ENCODE results near the gene IL27RA. TPM values are rescaled to one million over a fixed set of nuclear protein-coding genes. Genes with fewer than 3 reads are reported as not detected.

The IL27RA gene
- polyA plus RNA-seq, 2 of the 4 experiments (the other 2 are of a cell fraction), result 3.0 to 4.5 TPM

- ChIA-PET POLR2A (no interaction called here), CTCF (interaction anchor here (1.7 to 8.8 kb wide), 3 partner anchors 9 to 182 kb away, joined by 3 to 93 read pairs (median 8); partner anchors contain the start of gene MISP3)
- Histone ChIP-seq H3K27ac (peak within 1 kb of the TSS in 1 of 2 experiments; percentile 49; a peak in 2 of 6 replicates), H3K9me3 (no peaks in the 10 kb centered on the region), H3K4me3 (no peak within 1 kb of the TSS), H3K4me1 (peaks cover 20% of the 10 kb centered on the region), H3K4me2 (peak within 1 kb of the TSS; percentile 21; the same call in 1 of the 3 replicates)
- ATAC-seq, result no peak; a peak in 1 of 6 replicates
- no peak for FAIRE-seq
- TF ChIP-seq BCL3 (IDR thresholded peaks at IDR 0.05) (no peak), JUN (IDR thresholded peaks at IDR 0.05) (no peak), SREBF2 (IDR thresholded peaks at IDR 0.05) (no peak), CHD2 (IDR thresholded peaks at IDR 0.05; ENCODE audit: low read length, partially characterized antibody) (no peak), NPAS2 (CRISPR knock-in tag; IDR thresholded peaks at IDR 0.05; ENCODE audit: borderline replicate concordance) (no peak), BHLHE40 (IDR thresholded peaks at IDR 0.05; ENCODE audit: low read depth, low read length) (no peak), EP300 (IDR thresholded peaks at IDR 0.05) (no peak), ZFP36 (IDR thresholded peaks at IDR 0.05; ENCODE audit: borderline replicate concordance, partially characterized antibody) (no peak), HEYL (CRISPR knock-in tag; IDR thresholded peaks at IDR 0.05) (no peak), HOXB5 (CRISPR knock-in tag; IDR thresholded peaks at IDR 0.05) (no peak), MAZ (IDR thresholded peaks at IDR 0.05; ENCODE audit: borderline replicate concordance, low read depth, low read length) (no peak), NR3C1 (IDR thresholded peaks at IDR 0.05) (no peak), KDM1A (IDR thresholded peaks at IDR 0.05; ENCODE audit: low read depth) (no peak)
- 87% methylated on average over 7 of the region's 19 CpGs for WGBS (ENCODE audit: missing lambda C conversion rate)
- DNase-seq (ENCODE audit: low read depth in 1 of 2, low spot score in 1 of 2), result no peak
Observed at GRCh38 chr19:14061751-14062557, 30.4 kb downstream of the IL27RA start, which contains the start of gene PALM3. TSS of gene PALM3 (minus strand) at chr19:14062076. CDS start at chr19:14061980, 96 bp downstream.

GRCh38 chr19:14062558-14062855 lies 30.9 kb downstream of the IL27RA start:
- ATAC-seq, result no peak
- Histone ChIP-seq H3K4me1 (peaks cover 20% of the 10 kb centered on the region), H3K9me3 (no peaks in the 10 kb centered on the region), H3K4me2 (no peak overlapping the region), H3K4me3 (no peak overlapping the region), H3K27ac (no peak overlapping the region)
- 81% methylated on average over 5 of the region's 5 CpGs for WGBS (ENCODE audit: missing lambda C conversion rate)
- no peak for FAIRE-seq
- TF ChIP-seq CTCF (IDR thresholded peaks at IDR 0.05) (no peak), CEBPB (IDR thresholded peaks at IDR 0.05) (no peak), RNF2 (IDR thresholded peaks at IDR 0.05; ENCODE audit: borderline replicate concordance, low read depth) (no peak), HMGXB4 (CRISPR knock-in tag; IDR thresholded peaks at IDR 0.05; ENCODE audit: borderline replicate concordance) (no peak), RFX5 (IDR thresholded peaks at IDR 0.05) (no peak), PBX3 (IDR thresholded peaks at IDR 0.05) (no peak), HOXB13 (CRISPR knock-in tag; IDR thresholded peaks at IDR 0.05; ENCODE audit: low read depth) (no peak), ZFP36 (IDR thresholded peaks at IDR 0.05; ENCODE audit: borderline replicate concordance, partially characterized antibody) (no peak), KDM5A (IDR thresholded peaks at IDR 0.05) (no peak), NR3C1 (IDR thresholded peaks at IDR 0.05) (no peak), POLR2AphosphoS2 (conservative IDR thresholded peaks at IDR 0.05; ENCODE audit: low read length) (no peak), BCL3 (IDR thresholded peaks at IDR 0.05) (no peak)
- no peak for DNase-seq (ENCODE audit: low read depth in 1 of 2, low spot score in 1 of 2)
- ChIA-PET POLR2A (no interaction called here), CTCF (interaction anchor here (1.7 to 8.8 kb wide), 3 partner anchors 9 to 182 kb away, joined by 3 to 93 read pairs (median 8); partner anchors contain the start of gene MISP3)

All from A549 (cell line).